T-helper 17 cell (primary cell): ENCODE data around the gene WFIKKN2. TPM values are rescaled to one million over a fixed set of nuclear protein-coding genes. Genes with fewer than 3 reads are reported as not detected.

Source experiments
- ATAC-seq: fragments of 150-1000 bp; cut with Tn5 transposase; 2 replicates; pipeline ENCODE4 v1.10.0; 2021; ENCODE audit warnings: mild to moderate bottlenecking, moderate library complexity
- DNase-seq, 3 donors: peaks; one replicate each; pipeline versions ENCODE4 v3.0.0 to v3.0.0-alpha.2; 2020 to 2021
- H3K9me3 ChIP-seq: one replicate; pipeline ENCODE4 v1.7.0; 2013; ENCODE audit warnings: low read length, mild to moderate bottlenecking; ENCODE audit not compliant: control insufficient read depth, poor library complexity, severe bottlenecking
- H3K27ac Mint-ChIP-seq: one replicate; pipeline ENCODE4 v1.8.0; 2022; ENCODE audit warnings: mild to moderate bottlenecking, moderate library complexity, mixed read lengths
- H3K27me3 Mint-ChIP-seq: one replicate; pipeline ENCODE4 v1.8.0; 2022; ENCODE audit warnings: mixed read lengths
- H3K36me3 Mint-ChIP-seq: one replicate; pipeline ENCODE4 v1.8.0; 2022; ENCODE audit warnings: low read depth, mixed read lengths
- H3K4me1 Mint-ChIP-seq: one replicate; pipeline ENCODE4 v1.8.0; 2022; ENCODE audit warnings: mild to moderate bottlenecking, mixed read lengths
- H3K4me3 Mint-ChIP-seq: one replicate; pipeline ENCODE4 v1.8.0; 2022; ENCODE audit warnings: mild to moderate bottlenecking, moderate library complexity, mixed read lengths
- total RNA-seq, 4 donors: library from RNA in 2 of 4; stranded (reverse) in 2 of 4; gene quantifications; one replicate each; pipeline ENCODE4 v1.2.3 and lab custom pipeline; 2022 to 2026

WFIKKN2 gene
- total RNA-seq (not detected), total RNA-seq (lab: John Stamatoyannopoulos, UW) (0.08 to 0.12 reads per million in 2 donors)

- peaks cover 43% of the 10 kb centered on the region for H3K27me3 Mint-ChIP-seq
- no peaks in the 10 kb centered on the region for H3K9me3 ChIP-seq
- no peak within 1 kb of the TSS for H3K4me3 Mint-ChIP-seq
- DNase-seq = no peak
- no peak within 1 kb of the TSS for H3K27ac Mint-ChIP-seq
- peaks cover 2% of the 10 kb centered on the region for H3K36me3 Mint-ChIP-seq
- no peaks in the 10 kb centered on the region for H3K4me1 Mint-ChIP-seq
- ATAC-seq = no peak
These were observed at the start of gene WFIKKN2 for GRCh38 chr17:50835301-50836234. WFIKKN2 (plus strand) TSS chr17:50835586; CDS start chr17:50835938, 352 bp downstream.

- H3K27me3 Mint-ChIP-seq = peaks cover 13% of the 10 kb centered on the region
- H3K4me1 Mint-ChIP-seq = peaks cover 17% of the 10 kb centered on the region
- DNase-seq = no peak
- no peak overlapping the region for H3K27ac Mint-ChIP-seq
- H3K36me3 Mint-ChIP-seq = peaks cover 6% of the 10 kb centered on the region
- H3K4me3 Mint-ChIP-seq = no peak overlapping the region
- H3K9me3 ChIP-seq = no peaks in the 10 kb centered on the region
- no peak for ATAC-seq
These were observed 49.3 kb upstream of the WFIKKN2 start for GRCh38 chr17:50785946-50786570.

- no peak overlapping the region for H3K4me3 Mint-ChIP-seq
- peaks cover 6% of the 10 kb centered on the region for H3K36me3 Mint-ChIP-seq
- no peaks in the 10 kb centered on the region for H3K9me3 ChIP-seq
- no peak for DNase-seq
- no peak overlapping the region for H3K27ac Mint-ChIP-seq
- peaks cover 17% of the 10 kb centered on the region for H3K27me3 Mint-ChIP-seq
- no peak for ATAC-seq
- H3K4me1 Mint-ChIP-seq = peaks cover 17% of the 10 kb centered on the region
These were observed 48.3 kb upstream of the WFIKKN2 start for GRCh38 chr17:50787106-50787505.

- H3K36me3 Mint-ChIP-seq = peaks cover 6% of the 10 kb centered on the region
- ATAC-seq = no peak
These were observed 44.8 kb upstream of the WFIKKN2 start for GRCh38 chr17:50790618-50791017.

GRCh38 chr17:50792132-50792531 is 43.3 kb upstream of the WFIKKN2 start:
- no peak overlapping the region for H3K4me3 Mint-ChIP-seq

More at GRCh38 chr17:50790618-50791017, 44.8 kb upstream of the WFIKKN2 start:
- Mint-ChIP-seq H3K4me3 (no peak overlapping the region), H3K27ac (no peak overlapping the region), H3K4me1 (peaks cover 10% of the 10 kb centered on the region), H3K27me3 (peaks cover 17% of the 10 kb centered on the region)
- H3K9me3 ChIP-seq = no peaks in the 10 kb centered on the region
- DNase-seq = no peak

GRCh38 chr17:50793007-50793406 is 42.4 kb upstream of the WFIKKN2 start:
- no peak for ATAC-seq
- H3K4me1 Mint-ChIP-seq = peaks cover 7% of the 10 kb centered on the region
- no peak overlapping the region for H3K4me3 Mint-ChIP-seq
- DNase-seq = no peak
- H3K27me3 Mint-ChIP-seq = peaks cover 17% of the 10 kb centered on the region
- H3K9me3 ChIP-seq = no peaks in the 10 kb centered on the region
- peaks cover 4% of the 10 kb centered on the region for H3K36me3 Mint-ChIP-seq
- H3K27ac Mint-ChIP-seq = no peak overlapping the region

More at GRCh38 chr17:50792132-50792531, 43.3 kb upstream of the WFIKKN2 start:
- peaks cover 6% of the 10 kb centered on the region for H3K36me3 Mint-ChIP-seq
- ATAC-seq = no peak
- peaks cover 17% of the 10 kb centered on the region for H3K27me3 Mint-ChIP-seq
- peaks cover 10% of the 10 kb centered on the region for H3K4me1 Mint-ChIP-seq
- no peak for DNase-seq
- H3K9me3 ChIP-seq = no peaks in the 10 kb centered on the region
- no peak overlapping the region for H3K27ac Mint-ChIP-seq

- DNase-seq (no peak), ATAC-seq (no peak)
- Mint-ChIP-seq H3K4me1 (peaks cover 7% of the 10 kb centered on the region), H3K27ac (no peak overlapping the region), H3K27me3 (peaks cover 10% of the 10 kb centered on the region), H3K36me3 (peaks cover 3% of the 10 kb centered on the region), H3K4me3 (no peak overlapping the region)
- no peaks in the 10 kb centered on the region for H3K9me3 ChIP-seq
These were observed 41.0 kb upstream of the WFIKKN2 start for GRCh38 chr17:50794361-50794760.

- no peak for DNase-seq
- Mint-ChIP-seq H3K4me3 (no peak overlapping the region), H3K36me3 (no peaks in the 10 kb centered on the region), H3K4me1 (peaks cover 7% of the 10 kb centered on the region), H3K27ac (no peak overlapping the region), H3K27me3 (peaks cover 8% of the 10 kb centered on the region)
- no peaks in the 10 kb centered on the region for H3K9me3 ChIP-seq
- no peak for ATAC-seq
These were observed 38.1 kb upstream of the WFIKKN2 start for GRCh38 chr17:50797135-50797810.

- Mint-ChIP-seq H3K4me1 (peaks cover 5% of the 10 kb centered on the region), H3K4me3 (no peak overlapping the region), H3K36me3 (no peaks in the 10 kb centered on the region), H3K27ac (no peak overlapping the region), H3K27me3 (peaks cover 8% of the 10 kb centered on the region)
- DNase-seq (no peak), ATAC-seq (no peak)
- no peaks in the 10 kb centered on the region for H3K9me3 ChIP-seq
These were observed 36.7 kb upstream of the WFIKKN2 start for GRCh38 chr17:50798424-50799288.

- Mint-ChIP-seq H3K27ac (no peak overlapping the region), H3K27me3 (peaks cover 8% of the 10 kb centered on the region)
These were observed 35.8 kb upstream of the WFIKKN2 start for GRCh38 chr17:50799582-50799981.

GRCh38 chr17:50800196-50800700 is 35.1 kb upstream of the WFIKKN2 start:
- no peak for DNase-seq
- Mint-ChIP-seq H3K27ac (no peak overlapping the region), H3K4me1 (peaks cover 5% of the 10 kb centered on the region), H3K27me3 (peaks cover 8% of the 10 kb centered on the region), H3K4me3 (no peak overlapping the region), H3K36me3 (no peaks in the 10 kb centered on the region)
- H3K9me3 ChIP-seq = no peaks in the 10 kb centered on the region
- no peak for ATAC-seq

More at GRCh38 chr17:50799582-50799981, 35.8 kb upstream of the WFIKKN2 start:
- H3K9me3 ChIP-seq = no peaks in the 10 kb centered on the region
- no peaks in the 10 kb centered on the region for H3K36me3 Mint-ChIP-seq
- no peak overlapping the region for H3K4me3 Mint-ChIP-seq
- DNase-seq (no peak), ATAC-seq (no peak)
- H3K4me1 Mint-ChIP-seq = peaks cover 5% of the 10 kb centered on the region
